ENCODE measurements around the gene GSTT2.

GSTT2 gene

GRCh38 chr22:24009227-24010017, 29.5 kb downstream of the GSTT2 start:
- no peak for DNase-seq

GRCh38 chr22:24010018-24010391, 30.1 kb downstream of the GSTT2 start:
- DNase-seq, result no peak

GRCh38 chr22:24011735-24012068, 31.8 kb downstream of the GSTT2 start:
- no peak for DNase-seq

- DNase-seq, result no peak
Observed at GRCh38 chr22:24016156-24016555, 36.2 kb downstream of the GSTT2 start.

GRCh38 chr22:24021304-24021703, 41.4 kb downstream of the GSTT2 start:
- no peak for DNase-seq

GRCh38 chr22:24023204-24023789, 43.4 kb downstream of the GSTT2 start:
- DNase-seq, result no peak

- no peak for DNase-seq
Observed at GRCh38 chr22:24024354-24024753, 44.4 kb downstream of the GSTT2 start.

GRCh38 chr22:24025475-24025874, 45.5 kb downstream of the GSTT2 start:
- no peak for DNase-seq

GRCh38 chr22:24026056-24026455, 46.1 kb downstream of the GSTT2 start:
- no peak for DNase-seq

- DNase-seq, result no peak
Observed at GRCh38 chr22:24026733-24027132, 46.8 kb downstream of the GSTT2 start.

- DNase-seq, result no peak
Observed at GRCh38 chr22:24027389-24027975, 47.5 kb downstream of the GSTT2 start.

- no peak for DNase-seq
Observed at GRCh38 chr22:24027991-24028390, 48.1 kb downstream of the GSTT2 start.

GRCh38 chr22:24028533-24028932, 48.6 kb downstream of the GSTT2 start:
- no peak for DNase-seq

- no peak for DNase-seq
Observed at GRCh38 chr22:24029304-24029703, 49.4 kb downstream of the GSTT2 start.

- no peak for DNase-seq
Observed at GRCh38 chr22:24030186-24030702, 50.3 kb downstream of the GSTT2 start.
